Natural killer cell (primary cell): Measurements from ENCODE around the gene TCF7L2. TPM values are rescaled to one million over a fixed set of nuclear protein-coding genes. Genes with fewer than 3 reads are reported as not detected.

Experiments
- ATAC-seq, 3 donors: fragments of 150-1000 bp in 2 of 3; fragments of 200-7000 bp in 1 of 3; cut with Tn5 transposase; 1 replicate in 1 of 3; 2 replicates in 2 of 3; pipeline ENCODE4 v1.10.0; 2021; ENCODE audit warnings: mild to moderate bottlenecking in 2 of 3, moderate library complexity in 2 of 3
- DNase-seq, 2 donors: peaks; one replicate each; pipeline versions ENCODE4 v3.0.0 to v3.0.0-alpha.2; 2013 to 2021; ENCODE audit warnings: mixed read lengths in 1 of 2
- H3K27ac ChIP-seq: one replicate; pipeline ENCODE4 v1.5.1; 2013; ENCODE audit warnings: mild to moderate bottlenecking, low read length
- H3K27me3 ChIP-seq: one replicate; pipeline ENCODE4 v1.6.1; 2013; ENCODE audit warnings: low read length; ENCODE audit not compliant: control insufficient read depth, insufficient read depth
- H3K36me3 ChIP-seq: one replicate; pipeline ENCODE4 v1.6.1; 2013; ENCODE audit warnings: low read length; ENCODE audit not compliant: control insufficient read depth, insufficient read depth
- H3K4me1 ChIP-seq: one replicate; pipeline ENCODE4 v1.6.1; 2013; ENCODE audit warnings: low read length; ENCODE audit not compliant: control insufficient read depth, insufficient read depth
- H3K4me3 ChIP-seq: one replicate; pipeline ENCODE4 v1.5.1; 2013; ENCODE audit warnings: low read length
- H3K9me3 ChIP-seq: one replicate; pipeline ENCODE4 v1.6.1; 2013; ENCODE audit warnings: low read length; ENCODE audit not compliant: control insufficient read depth, insufficient read depth
- H3K27ac Mint-ChIP-seq, 2 donors: one replicate each; pipeline ENCODE4 v1.8.0; 2022; ENCODE audit warnings: mild to moderate bottlenecking in 2 of 2, mixed read lengths in 2 of 2, moderate library complexity in 1 of 2
- H3K27me3 Mint-ChIP-seq, 2 donors: one replicate each; pipeline ENCODE4 v1.8.0; 2022; ENCODE audit warnings: low read depth in 2 of 2, mixed read lengths in 2 of 2
- H3K36me3 Mint-ChIP-seq: one replicate; pipeline ENCODE4 v1.8.0; 2022; ENCODE audit warnings: mixed read lengths
- H3K4me1 Mint-ChIP-seq, 2 donors: one replicate each; pipeline ENCODE4 v1.8.0; 2022; ENCODE audit warnings: mixed read lengths in 2 of 2
- H3K4me3 Mint-ChIP-seq: one replicate; pipeline ENCODE4 v1.8.0; 2022; ENCODE audit warnings: mild to moderate bottlenecking, moderate library complexity, mixed read lengths
- H3K9me3 Mint-ChIP-seq, 2 donors: one replicate each; pipeline ENCODE4 v1.8.0; 2022; ENCODE audit warnings: mixed read lengths in 2 of 2
- CTCF ChIP-seq: fragments of 200-600 bp; IDR thresholded peaks from one replicate; pipeline ENCODE4 v1.8.0; 2022; ENCODE audit warnings: antibody characterized with exemption
- WGBS: methylation state at CpG from one replicate; pipeline ENCODE4 v1.1.7; 2013; ENCODE audit warnings: missing lambda C conversion rate; ENCODE audit not compliant: insufficient coverage; 5-methylcytosine and 5-hydroxymethylcytosine counted together
- intact Hi-C: fragments of 100-400 bp; cut with micrococcal nuclease; formaldehyde crosslinking; loops from one replicate; pipeline ENCODE4 v1.14.2; 2022
- total RNA-seq, 4 donors: library from RNA; stranded (reverse); fragments of 120-200 nt in 1 of 4; gene quantifications; one replicate each; pipeline versions ENCODE4 v1.2.3 to v1.2.4, GENCODE V29; 2013 to 2022

The TCF7L2 gene
- total RNA-seq, 3 donors from 2014 or later (not counting 1 experiment from before 2014, with no cell fraction given): 10.4 to 32.7 (median 15.3) TPM

GRCh38 chr10:113056441-113057021, 106.5 kb downstream of the TCF7L2 start:
- peaks cover 0 to 8% of the 10 kb centered on the region in 2 donors for H3K27me3 Mint-ChIP-seq
- WGBS: 94% methylated on average over 8 of the region's 10 CpGs
- Histone ChIP-seq H3K27ac (no peak overlapping the region), H3K9me3 (no peaks in the 10 kb centered on the region), H3K36me3 (no peaks in the 10 kb centered on the region), H3K4me1 (no peaks in the 10 kb centered on the region), H3K27me3 (no peaks in the 10 kb centered on the region), H3K4me3 (no peak overlapping the region)
- peaks cover 0 to 8% of the 10 kb centered on the region in 2 donors for H3K4me1 Mint-ChIP-seq
- no peak for DNase-seq
- TF ChIP-seq CTCF: no peak
- H3K4me3 Mint-ChIP-seq: no peak overlapping the region
- intact Hi-C loops: no loop called here
- no peaks in the 10 kb centered on the region for H3K9me3 Mint-ChIP-seq
- no peak overlapping the region for H3K27ac Mint-ChIP-seq
- ATAC-seq: no peak
- H3K36me3 Mint-ChIP-seq: no peaks in the 10 kb centered on the region

- Mint-ChIP-seq H3K27ac (no peak overlapping the region), H3K9me3 (no peaks in the 10 kb centered on the region), H3K4me1 (no peaks in the 10 kb centered on the region), H3K36me3 (no peaks in the 10 kb centered on the region), H3K27me3 (no peaks in the 10 kb centered on the region), H3K4me3 (no peak overlapping the region)
- no peak for DNase-seq
- H3K4me1 ChIP-seq: no peaks in the 10 kb centered on the region
- no peak for ATAC-seq
- no peak overlapping the region for H3K27ac ChIP-seq
- intact Hi-C loops: no loop called here
- H3K9me3 ChIP-seq: no peaks in the 10 kb centered on the region
- H3K4me3 ChIP-seq: no peak overlapping the region
- no peaks in the 10 kb centered on the region for H3K27me3 ChIP-seq
- TF ChIP-seq CTCF: no peak
- WGBS: 79% methylated on average over 6 of the region's 6 CpGs
- H3K36me3 ChIP-seq: no peaks in the 10 kb centered on the region
These were observed 108.0 kb downstream of the TCF7L2 start for GRCh38 chr10:113057948-113058522.

DNA sequence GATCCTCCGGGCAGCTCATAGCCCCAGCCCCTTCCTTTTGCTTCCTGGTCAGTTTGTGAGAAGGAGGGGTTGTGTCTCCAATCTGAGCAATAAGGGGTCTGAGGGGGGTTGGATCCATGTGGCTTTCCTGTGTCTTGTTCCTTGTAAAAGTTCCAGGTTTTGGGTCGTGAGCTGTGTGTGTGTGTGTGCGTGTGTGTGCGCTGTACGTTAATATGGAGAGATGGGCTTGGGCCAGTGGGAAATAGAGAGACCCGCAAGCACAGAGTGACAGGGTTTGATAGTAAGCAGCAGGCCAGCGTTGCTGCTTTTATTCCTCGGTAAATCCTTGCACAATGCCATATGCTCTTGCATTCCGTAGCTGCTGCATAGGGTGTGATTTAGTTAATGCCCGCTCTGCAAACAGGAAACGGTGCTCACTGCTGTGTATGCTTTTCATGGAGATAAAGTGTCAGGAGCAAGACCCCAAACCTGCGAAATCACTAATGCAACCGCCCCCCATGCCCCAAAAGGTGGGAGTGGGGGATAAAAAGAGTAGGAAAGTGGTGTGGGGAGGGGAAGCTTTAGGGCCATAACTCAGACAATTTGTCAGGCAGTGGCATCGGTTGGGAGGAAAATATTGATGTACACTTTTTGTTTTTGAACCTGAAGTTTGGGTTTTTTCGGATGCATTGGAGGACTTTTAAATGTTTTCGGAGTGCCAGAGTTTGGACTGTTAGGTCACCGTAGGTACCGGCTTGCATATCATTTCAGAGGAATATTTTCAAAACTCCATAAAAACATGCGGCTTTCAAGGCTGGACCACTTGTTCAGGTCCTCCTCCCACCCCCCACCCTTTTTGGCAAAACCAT, 108.7 kb downstream of the TCF7L2 start:
- no peaks in the 10 kb centered on the region for H3K4me1 Mint-ChIP-seq
- WGBS: 89% methylated on average over 19 of the region's 19 CpGs
- Histone ChIP-seq H3K36me3 (no peaks in the 10 kb centered on the region), H3K4me3 (no peak overlapping the region), H3K4me1 (no peaks in the 10 kb centered on the region), H3K27ac (no peak overlapping the region), H3K9me3 (no peaks in the 10 kb centered on the region), H3K27me3 (no peaks in the 10 kb centered on the region)
- no peak overlapping the region for H3K4me3 Mint-ChIP-seq
- H3K9me3 Mint-ChIP-seq: no peaks in the 10 kb centered on the region
- no peak overlapping the region for H3K27ac Mint-ChIP-seq
- intact Hi-C loops: no loop called here
- H3K27me3 Mint-ChIP-seq: no peaks in the 10 kb centered on the region
- ATAC-seq: no peak
- DNase-seq: no peak
- H3K36me3 Mint-ChIP-seq: no peaks in the 10 kb centered on the region
- no peak for TF ChIP-seq CTCF
